ENCODE data around the gene PSMA1.

PSMA1 gene

DNA sequence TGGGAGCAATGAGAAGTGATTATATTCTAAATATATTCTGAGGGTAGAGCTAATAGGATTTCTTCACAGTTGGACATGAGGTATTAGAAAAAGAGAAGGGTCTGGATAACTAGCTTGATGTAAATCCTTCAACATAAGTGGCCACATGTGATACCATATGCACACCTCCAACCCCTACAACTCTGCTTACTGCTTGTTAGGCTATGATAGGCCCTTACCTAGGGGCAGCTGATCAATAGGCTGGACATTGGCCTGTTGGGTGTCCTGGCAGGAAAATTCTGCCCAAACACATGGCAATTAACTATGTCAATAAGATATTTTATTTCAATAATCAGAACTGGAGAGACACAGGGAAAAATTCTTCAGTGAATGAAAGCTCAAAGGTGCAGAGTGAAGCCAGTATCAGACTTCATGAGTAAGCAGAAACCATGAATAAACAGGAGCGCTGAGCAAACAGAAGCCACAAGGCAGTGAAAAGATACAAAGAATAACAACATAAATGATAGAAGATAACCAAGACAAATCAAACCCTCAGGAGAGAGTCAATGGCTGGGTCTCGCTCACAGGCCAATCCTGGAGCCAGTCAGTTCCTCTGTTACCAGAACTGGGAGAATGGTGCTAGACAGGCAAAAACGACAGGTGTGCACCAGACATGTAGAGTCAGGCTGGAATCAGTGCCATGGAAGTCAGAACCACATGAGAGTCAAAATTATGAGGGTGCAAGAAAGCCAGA is 46.3 kb upstream of the PSMA1 start:
- Histone ChIP-seq H3K27me3 (ENCODE audit: control insufficient read depth in 3 of 3, insufficient read depth in 3 of 3, low read depth in 1 of 3, low read length in 3 of 3) (no peaks in the 10 kb centered on the region), H2BK5ac (ENCODE audit: low read length) (no peak overlapping the region), H3K4me2 (ENCODE audit: insufficient read depth, low read length, poor library complexity, severe bottlenecking) (no peak overlapping the region), H4K8ac (ENCODE audit: low read depth, low read length) (no peak overlapping the region), H3K36me3 (replicated peaks in 1 of 2; ENCODE audit: control insufficient read depth in 2 of 2, insufficient read depth in 2 of 2, low read length in 2 of 2) (peaks cover 0 to 1% of the 10 kb centered on the region in 2 donors), H3K18ac (ENCODE audit: low read length) (no peak overlapping the region), H4K91ac (ENCODE audit: low read depth, low read length, poor library complexity) (no peak overlapping the region), H2BK15ac (ENCODE audit: low read length) (no peak overlapping the region), H3K79me1 (ENCODE audit: low read depth, low read length) (no peaks in the 10 kb centered on the region), H3K9me3 (replicated peaks in 1 of 2; ENCODE audit: control insufficient read depth in 2 of 2, insufficient read depth in 1 of 2, low read depth in 1 of 2, low read length in 2 of 2) (peaks cover 2 to 10% of the 10 kb centered on the region in 2 donors), H2AFZ (ENCODE audit: low read length) (no peak overlapping the region), H3K23ac (ENCODE audit: low read depth, low read length, poor library complexity) (no peak overlapping the region), H3K27ac (replicated peaks; ENCODE audit: low read length) (no peak overlapping the region), H2BK120ac (ENCODE audit: low read depth, low read length) (no peak overlapping the region), H3K9ac (ENCODE audit: low read depth, low read length, poor library complexity) (no peak overlapping the region), H2AK5ac (ENCODE audit: low read depth, low read length) (no peak overlapping the region), H3K4me3 (ENCODE audit: low read length in 2 of 2) (no peak overlapping the region), H3K4ac (ENCODE audit: low read length) (no peak overlapping the region), H2BK12ac (ENCODE audit: low read length) (no peak overlapping the region), H3K14ac (ENCODE audit: low read length) (no peak overlapping the region), H3K4me1 (ENCODE audit: control insufficient read depth in 2 of 2, insufficient read depth in 1 of 2, low read depth in 1 of 2, low read length in 2 of 2) (peaks cover 0 to 2% of the 10 kb centered on the region in 2 donors)
- no peak for DNase-seq (ENCODE audit: low spot score)
- no CpG with 5 or more reads among the region's 3 CpGs for WGBS, 2 donors (ENCODE audit: extremely low coverage in 2 of 2, insufficient read length in 2 of 2, insufficient replicate concordance in 1 of 2)

DNA sequence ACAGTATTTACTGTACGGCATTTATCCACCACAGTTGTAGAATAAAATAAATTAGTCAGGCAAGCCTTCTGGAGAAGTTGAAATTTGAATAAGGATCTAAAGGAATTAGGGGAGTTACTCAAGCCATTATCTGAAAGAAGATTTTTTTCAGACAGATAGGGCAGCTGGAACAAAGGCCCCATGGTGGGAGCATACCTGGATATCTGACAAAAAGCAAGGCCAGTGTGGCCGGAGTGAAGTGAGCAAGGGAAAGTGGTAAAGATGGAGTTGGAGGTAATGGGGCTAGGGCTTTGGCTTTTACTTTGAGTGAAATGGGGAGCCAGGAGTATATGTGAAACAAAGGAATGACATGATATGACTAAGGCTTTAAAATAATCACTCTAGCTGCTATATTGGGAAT is 45.7 kb upstream of the PSMA1 start:
- no peak overlapping the region for H2BK5ac ChIP-seq (ENCODE audit: low read length)
- H2AFZ ChIP-seq (ENCODE audit: low read length), result no peak overlapping the region
- H3K4me2 ChIP-seq (ENCODE audit: insufficient read depth, low read length, poor library complexity, severe bottlenecking), result no peak overlapping the region
- H3K27ac ChIP-seq (replicated peaks; ENCODE audit: low read length), result no peak overlapping the region
- H3K14ac ChIP-seq (ENCODE audit: low read length), result no peak overlapping the region
- H3K4ac ChIP-seq (ENCODE audit: low read length), result no peak overlapping the region
- H2BK12ac ChIP-seq (ENCODE audit: low read length), result no peak overlapping the region
- H3K9me3 ChIP-seq (replicated peaks in 1 of 2; ENCODE audit: control insufficient read depth in 2 of 2, insufficient read depth in 1 of 2, low read depth in 1 of 2, low read length in 2 of 2), result peaks cover 2 to 10% of the 10 kb centered on the region in 2 donors
- H3K4me1 ChIP-seq (ENCODE audit: control insufficient read depth in 2 of 2, insufficient read depth in 1 of 2, low read depth in 1 of 2, low read length in 2 of 2), result peaks cover 0 to 2% of the 10 kb centered on the region in 2 donors
- WGBS, 2 donors (ENCODE audit: extremely low coverage in 2 of 2, insufficient read length in 2 of 2, insufficient replicate concordance in 1 of 2), result no CpG with 5 or more reads among the region's 2 CpGs
- no peak overlapping the region for H3K9ac ChIP-seq (ENCODE audit: low read depth, low read length, poor library complexity)
- peaks cover 0 to 1% of the 10 kb centered on the region in 2 donors for H3K36me3 ChIP-seq (replicated peaks in 1 of 2; ENCODE audit: control insufficient read depth in 2 of 2, insufficient read depth in 2 of 2, low read length in 2 of 2)
- H4K91ac ChIP-seq (ENCODE audit: low read depth, low read length, poor library complexity), result no peak overlapping the region
- no peak overlapping the region for H2BK120ac ChIP-seq (ENCODE audit: low read depth, low read length)
- H2AK5ac ChIP-seq (ENCODE audit: low read depth, low read length), result no peak overlapping the region
- H2BK15ac ChIP-seq (ENCODE audit: low read length), result no peak overlapping the region
- H3K27me3 ChIP-seq (ENCODE audit: control insufficient read depth in 3 of 3, insufficient read depth in 3 of 3, low read depth in 1 of 3, low read length in 3 of 3), result no peaks in the 10 kb centered on the region
- no peaks in the 10 kb centered on the region for H3K79me1 ChIP-seq (ENCODE audit: low read depth, low read length)
- no peak overlapping the region for H4K8ac ChIP-seq (ENCODE audit: low read depth, low read length)
- no peak overlapping the region for H3K18ac ChIP-seq (ENCODE audit: low read length)
- no peak for DNase-seq (ENCODE audit: low spot score)
- no peak overlapping the region for H3K4me3 ChIP-seq (ENCODE audit: low read length in 2 of 2)
- H3K23ac ChIP-seq (ENCODE audit: low read depth, low read length, poor library complexity), result no peak overlapping the region

DNA sequence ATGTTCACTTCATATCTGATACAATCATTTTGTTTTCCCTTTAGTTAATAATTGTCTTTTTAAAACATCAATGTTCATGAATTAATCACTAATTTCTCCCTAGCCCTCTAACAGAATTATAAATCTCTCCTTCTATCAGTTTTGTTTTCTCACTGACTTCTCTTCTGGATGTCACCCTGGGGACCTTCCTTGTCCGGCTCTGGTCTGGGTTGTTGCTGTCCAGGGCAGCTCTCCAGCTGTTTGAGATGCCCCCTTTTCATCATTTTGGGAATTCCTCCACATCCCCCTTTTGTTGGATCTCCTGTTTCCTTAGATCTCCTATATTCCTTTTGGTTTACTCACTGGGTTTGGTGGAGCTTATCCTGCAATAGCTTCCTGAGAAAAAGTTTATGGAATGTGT is 35.6 kb upstream of the PSMA1 start:
- Histone ChIP-seq H3K4me2 (ENCODE audit: insufficient read depth, low read length, poor library complexity, severe bottlenecking) (no peak overlapping the region), H2BK5ac (ENCODE audit: low read length) (no peak overlapping the region), H3K18ac (ENCODE audit: low read length) (no peak overlapping the region), H3K27me3 (ENCODE audit: control insufficient read depth in 3 of 3, insufficient read depth in 3 of 3, low read depth in 1 of 3, low read length in 3 of 3) (no peaks in the 10 kb centered on the region), H4K8ac (ENCODE audit: low read depth, low read length) (no peak overlapping the region), H2AFZ (ENCODE audit: low read length) (no peak overlapping the region), H3K23ac (ENCODE audit: low read depth, low read length, poor library complexity) (no peak overlapping the region), H3K79me1 (ENCODE audit: low read depth, low read length) (no peaks in the 10 kb centered on the region), H3K36me3 (replicated peaks in 1 of 2; ENCODE audit: control insufficient read depth in 2 of 2, insufficient read depth in 2 of 2, low read length in 2 of 2) (no peaks in the 10 kb centered on the region), H3K4me1 (ENCODE audit: control insufficient read depth in 2 of 2, insufficient read depth in 1 of 2, low read depth in 1 of 2, low read length in 2 of 2) (no peaks in the 10 kb centered on the region), H2BK120ac (ENCODE audit: low read depth, low read length) (no peak overlapping the region), H3K9ac (ENCODE audit: low read depth, low read length, poor library complexity) (no peak overlapping the region), H3K9me3 (replicated peaks in 1 of 2; ENCODE audit: control insufficient read depth in 2 of 2, insufficient read depth in 1 of 2, low read depth in 1 of 2, low read length in 2 of 2) (no peaks in the 10 kb centered on the region), H3K14ac (ENCODE audit: low read length) (no peak overlapping the region), H3K4me3 (ENCODE audit: low read length in 2 of 2) (no peak overlapping the region), H2AK5ac (ENCODE audit: low read depth, low read length) (no peak overlapping the region), H3K4ac (ENCODE audit: low read length) (no peak overlapping the region), H2BK15ac (ENCODE audit: low read length) (no peak overlapping the region), H2BK12ac (ENCODE audit: low read length) (no peak overlapping the region), H3K27ac (replicated peaks; ENCODE audit: low read length) (no peak overlapping the region), H4K91ac (ENCODE audit: low read depth, low read length, poor library complexity) (no peak overlapping the region)
- WGBS, 2 donors (ENCODE audit: extremely low coverage in 2 of 2, insufficient read length in 2 of 2, insufficient replicate concordance in 1 of 2), result no CpG with 5 or more reads among the region's 1 CpG
- DNase-seq (ENCODE audit: low spot score), result no peak

- Histone ChIP-seq H2AK5ac (ENCODE audit: low read depth, low read length) (no peak overlapping the region), H3K79me1 (ENCODE audit: low read depth, low read length) (no peaks in the 10 kb centered on the region), H3K18ac (ENCODE audit: low read length) (no peak overlapping the region), H3K14ac (ENCODE audit: low read length) (no peak overlapping the region), H2BK5ac (ENCODE audit: low read length) (no peak overlapping the region), H3K4ac (ENCODE audit: low read length) (no peak overlapping the region), H3K23ac (ENCODE audit: low read depth, low read length, poor library complexity) (no peak overlapping the region), H3K9ac (ENCODE audit: low read depth, low read length, poor library complexity) (no peak overlapping the region), H2AFZ (ENCODE audit: low read length) (no peak overlapping the region), H3K36me3 (replicated peaks in 1 of 2; ENCODE audit: control insufficient read depth in 2 of 2, insufficient read depth in 2 of 2, low read length in 2 of 2) (no peaks in the 10 kb centered on the region), H2BK12ac (ENCODE audit: low read length) (no peak overlapping the region), H3K4me2 (ENCODE audit: insufficient read depth, low read length, poor library complexity, severe bottlenecking) (no peak overlapping the region), H3K9me3 (replicated peaks in 1 of 2; ENCODE audit: control insufficient read depth in 2 of 2, insufficient read depth in 1 of 2, low read depth in 1 of 2, low read length in 2 of 2) (no peaks in the 10 kb centered on the region), H4K91ac (ENCODE audit: low read depth, low read length, poor library complexity) (no peak overlapping the region), H4K8ac (ENCODE audit: low read depth, low read length) (no peak overlapping the region), H3K27me3 (ENCODE audit: control insufficient read depth in 3 of 3, insufficient read depth in 3 of 3, low read depth in 1 of 3, low read length in 3 of 3) (no peaks in the 10 kb centered on the region), H2BK120ac (ENCODE audit: low read depth, low read length) (no peak overlapping the region), H2BK15ac (ENCODE audit: low read length) (no peak overlapping the region), H3K4me3 (ENCODE audit: low read length in 2 of 2) (no peak overlapping the region), H3K4me1 (ENCODE audit: control insufficient read depth in 2 of 2, insufficient read depth in 1 of 2, low read depth in 1 of 2, low read length in 2 of 2) (no peaks in the 10 kb centered on the region), H3K27ac (replicated peaks; ENCODE audit: low read length) (no peak overlapping the region)
- DNase-seq (ENCODE audit: low spot score), result no peak
- WGBS, 2 donors (ENCODE audit: extremely low coverage in 2 of 2, insufficient read length in 2 of 2, insufficient replicate concordance in 1 of 2), result no CpG with 5 or more reads among the region's 2 CpGs
Measured at GRCh38 chr11:14554959-14555358, 34.8 kb upstream of the PSMA1 start.
